ENCODE data around the gene BAHCC1.

The BAHCC1 gene

DNA sequence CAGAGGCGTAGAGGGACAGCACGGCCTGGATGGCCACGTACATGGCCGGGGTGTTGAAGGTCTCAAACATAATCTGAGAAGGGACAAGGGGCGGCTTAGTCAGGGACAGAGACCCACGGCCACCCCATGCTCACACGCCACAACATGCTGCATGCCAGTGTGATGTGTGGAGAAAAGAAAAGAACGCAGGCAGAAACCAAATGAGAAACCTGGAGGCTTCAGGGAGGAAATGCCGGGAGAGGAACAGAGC is 116.2 kb downstream of the BAHCC1 start:
- in situ Hi-C loops (cut with HindIII; ENCODE audit: low pct_ligation_motif_present, low pct_unique_long_range_greater_than_20kb, low sequenced_read_pairs) = no loop called here
- DNase-seq = no peak

- in situ Hi-C loops (cut with HindIII; ENCODE audit: low pct_ligation_motif_present, low pct_unique_long_range_greater_than_20kb, low sequenced_read_pairs) = no loop called here
- DNase-seq = peak; percentile 25
Observed at GRCh38 chr17:81511804-81512561, 116.7 kb downstream of the BAHCC1 start.

DNA sequence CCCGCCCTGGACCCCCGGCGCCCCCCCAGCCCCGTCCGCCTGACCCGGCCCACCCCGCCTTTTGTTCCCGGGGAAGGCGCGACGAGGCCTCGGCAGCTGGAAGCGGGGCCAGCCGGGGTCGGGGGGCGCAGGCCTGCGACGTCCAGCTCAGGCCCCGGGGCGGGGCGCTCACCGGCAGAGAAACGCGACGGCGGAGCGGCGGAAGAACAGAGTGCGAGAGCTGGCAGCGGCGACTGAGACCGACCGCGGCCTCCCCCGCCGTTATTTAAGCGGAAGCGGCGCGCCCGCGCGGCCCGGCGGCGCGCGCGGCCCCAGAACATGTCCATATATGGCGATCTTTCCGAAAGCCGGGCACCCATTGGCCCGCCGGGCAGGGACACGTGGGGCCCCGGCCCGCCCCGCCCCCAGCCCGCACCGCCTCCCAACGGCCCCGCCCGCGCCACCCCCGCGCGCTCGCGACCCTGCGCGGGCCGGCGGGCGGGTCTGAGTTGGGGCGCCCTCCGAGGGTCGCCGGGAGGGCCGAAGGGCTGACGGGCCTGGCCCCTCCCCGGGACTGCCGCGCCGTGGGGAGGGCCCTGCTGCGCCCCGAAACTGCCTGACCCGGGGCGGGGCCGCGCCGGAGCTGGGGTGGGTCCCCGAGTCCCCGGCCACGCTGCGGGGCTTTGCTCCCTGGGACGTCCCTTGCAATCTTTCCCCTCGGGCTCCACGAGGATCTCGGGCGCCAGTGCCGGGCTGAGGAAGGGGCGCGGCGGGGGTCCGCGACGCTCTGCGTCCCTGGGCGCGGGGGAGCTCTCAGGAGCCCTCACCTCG is 117.5 kb downstream of the BAHCC1 start, which contains the start of gene ACTG1:
ACTG1 (minus strand) TSS at position 238 of the 810 bp plus-strand sequence. CDS start 445 bp downstream, outside the sequence.
- peak; percentile 95 for DNase-seq
- in situ Hi-C loops (cut with HindIII; ENCODE audit: low pct_ligation_motif_present, low pct_unique_long_range_greater_than_20kb, low sequenced_read_pairs) = no loop called here

GRCh38 chr17:81513372-81513752 is 118.1 kb downstream of the BAHCC1 start:
- peak; percentile 70 for DNase-seq
- in situ Hi-C loops (cut with HindIII; ENCODE audit: low pct_ligation_motif_present, low pct_unique_long_range_greater_than_20kb, low sequenced_read_pairs) = no loop called here

GRCh38 chr17:81513753-81514488 is 118.7 kb downstream of the BAHCC1 start:
- peak; percentile 80 for DNase-seq
- in situ Hi-C loops (cut with HindIII; ENCODE audit: low pct_ligation_motif_present, low pct_unique_long_range_greater_than_20kb, low sequenced_read_pairs) = no loop called here

DNA sequence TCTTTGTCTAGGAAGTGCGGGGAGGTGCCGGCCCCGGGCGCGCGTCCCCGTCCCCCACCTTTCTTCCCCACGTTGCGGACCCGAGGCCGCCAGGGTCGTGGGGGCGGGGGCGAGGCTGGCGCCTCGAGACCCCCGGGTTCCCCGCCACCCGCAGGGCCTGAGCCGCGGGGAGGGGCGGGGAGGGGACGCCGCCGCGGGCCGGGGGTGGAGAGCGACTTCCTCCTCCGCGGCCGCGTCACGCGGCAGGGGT is 119.2 kb downstream of the BAHCC1 start:
- in situ Hi-C loops (cut with HindIII; ENCODE audit: low pct_ligation_motif_present, low pct_unique_long_range_greater_than_20kb, low sequenced_read_pairs) = no loop called here
- DNase-seq = no peak

DNA sequence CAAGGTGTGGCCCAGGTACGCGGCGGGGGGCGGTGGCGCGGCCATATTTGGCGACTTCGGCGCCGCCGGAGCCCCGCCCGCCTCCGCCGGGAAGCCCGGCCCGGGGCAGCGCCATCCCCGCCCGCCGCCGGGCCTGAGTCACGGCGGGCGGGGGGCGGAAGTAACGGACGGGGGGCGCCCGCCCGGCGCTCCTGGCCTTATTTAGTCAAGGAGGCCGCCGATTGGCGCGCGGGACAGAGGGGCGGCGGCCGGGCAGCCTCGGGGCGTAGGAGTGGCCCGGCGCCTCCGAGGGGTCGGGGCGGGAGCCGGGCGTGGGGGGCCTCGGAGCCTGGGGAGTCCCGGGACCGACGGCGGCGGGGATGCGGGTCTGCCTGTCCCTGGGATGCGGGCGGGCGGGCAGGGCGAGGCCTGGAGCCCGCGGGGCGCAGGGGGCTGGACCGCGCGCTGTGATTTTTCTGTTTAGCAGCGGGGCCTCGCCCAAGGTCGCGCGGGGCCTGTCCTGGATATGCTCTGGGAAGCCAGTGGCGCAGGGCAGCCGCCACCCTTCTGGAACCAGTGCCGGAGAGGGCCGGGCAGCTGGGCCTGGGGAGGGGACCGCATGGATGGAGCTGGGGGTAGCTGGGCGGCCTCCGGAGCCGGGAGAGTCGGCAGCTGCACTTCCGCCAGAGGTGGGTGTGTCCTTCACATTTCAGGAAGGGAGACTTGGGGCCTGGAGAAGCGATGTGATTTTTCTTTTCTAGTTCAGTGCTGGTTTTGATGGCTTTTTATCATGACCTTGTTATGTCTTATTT is 119.7 kb downstream of the BAHCC1 start:
- in situ Hi-C loops (cut with HindIII; ENCODE audit: low pct_ligation_motif_present, low pct_unique_long_range_greater_than_20kb, low sequenced_read_pairs) = no loop called here

DNA sequence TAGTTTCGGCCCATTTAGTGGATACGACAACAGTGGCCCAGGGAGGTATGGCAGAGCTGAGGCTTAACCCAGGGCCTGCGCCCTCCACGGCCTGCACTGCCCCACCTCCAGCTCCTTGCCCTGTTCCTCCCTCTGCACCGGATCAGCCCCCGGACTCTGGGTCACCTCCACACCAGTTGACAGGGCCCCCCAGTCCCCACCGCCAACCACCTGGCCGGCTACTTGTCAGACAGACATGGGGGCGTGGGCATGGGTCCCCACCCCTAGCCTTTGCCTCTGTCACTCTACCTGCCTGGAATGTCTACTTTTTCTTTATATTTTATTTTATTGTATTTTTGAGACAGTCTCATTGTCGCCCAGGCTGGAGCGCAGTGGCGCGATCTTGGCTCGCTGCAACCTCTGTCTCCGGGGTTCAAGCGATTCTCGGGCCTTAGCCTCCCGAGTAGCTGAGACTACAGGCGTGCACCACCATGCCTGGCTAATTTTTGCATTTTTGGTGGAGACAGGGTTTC is 120.3 kb downstream of the BAHCC1 start:
- in situ Hi-C loops (cut with HindIII; ENCODE audit: low pct_ligation_motif_present, low pct_unique_long_range_greater_than_20kb, low sequenced_read_pairs) = no loop called here
- DNase-seq = no peak

More for the DNA sequence above, 119.7 kb downstream of the BAHCC1 start:
- peak; percentile 92 for DNase-seq

Data from ACHN (cell line).